HG03139 (cell line): ENCODE measurements around the gene FAM114A1.
A peak's percentile ranks its signal among the peaks of the same experiment; 100 is the strongest.

Experiments used
- ATAC-seq: cut with Tn5 transposase; IDR thresholded peaks from one replicate; pipeline ENCODE4 v1.9.1; 2021; ENCODE audit not compliant: unreplicated experiment

FAM114A1 gene

DNA sequence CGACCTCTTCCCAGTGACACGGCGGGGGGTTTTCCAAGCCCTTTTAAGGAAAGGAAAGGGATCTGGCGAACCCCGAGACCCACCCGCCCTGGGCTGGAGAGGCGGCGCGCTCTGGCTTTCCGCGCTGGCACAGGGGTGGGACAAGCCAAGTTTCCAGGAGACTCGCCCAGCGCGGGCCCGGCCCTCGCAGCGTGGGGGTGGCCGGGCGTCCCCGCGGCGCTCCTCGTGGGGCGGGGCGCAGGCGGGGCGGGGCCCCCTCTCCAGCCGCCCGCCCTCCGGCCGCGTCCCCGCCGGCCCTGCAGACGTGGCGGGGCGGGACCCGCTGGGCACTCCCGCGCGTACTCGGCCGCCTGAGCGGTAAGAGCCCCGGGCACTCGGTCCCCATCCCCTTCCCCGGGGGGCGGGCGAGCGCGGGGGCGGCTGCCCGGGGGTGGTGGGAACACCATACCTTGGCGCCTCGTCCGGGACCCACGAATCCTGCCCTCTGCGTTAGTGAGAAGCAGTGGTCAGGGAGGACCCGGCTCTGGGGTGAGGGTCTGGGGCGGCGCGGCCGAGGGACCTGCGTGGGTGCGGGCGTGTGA is at the start of gene FAM114A1:
Gene FAM114A1, plus strand, starts transcription at position 329 of the 581 bp plus-strand sequence. CDS start 10,273 bp downstream, outside the sequence.
- peak; percentile 70 for ATAC-seq

DNA sequence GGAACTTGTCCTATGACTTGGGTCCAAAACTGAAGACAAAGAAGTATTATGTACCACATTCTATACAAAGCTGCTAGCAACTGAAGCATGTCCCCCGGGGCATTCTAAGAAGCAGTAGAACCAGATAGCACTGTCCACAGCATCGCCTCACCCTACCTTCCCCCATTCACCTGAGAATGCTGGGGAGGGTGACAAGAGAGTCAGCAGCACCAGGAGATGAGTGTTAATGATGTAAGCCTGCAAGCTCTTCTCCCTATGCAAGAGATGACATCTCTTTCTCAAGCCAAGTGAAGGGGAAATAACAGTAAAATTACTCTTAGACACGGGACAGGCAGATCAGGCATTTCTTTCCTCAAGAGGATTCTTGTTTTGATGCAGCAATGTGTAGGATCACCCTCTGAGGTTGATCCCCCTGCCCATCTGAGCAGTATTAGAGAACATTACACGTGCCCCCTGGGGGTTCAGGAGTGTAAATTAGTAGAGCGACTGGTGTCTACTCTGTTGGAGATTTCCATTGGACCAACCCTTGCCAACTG is 49.1 kb upstream of the FAM114A1 start:
- ATAC-seq, result no peak

DNA sequence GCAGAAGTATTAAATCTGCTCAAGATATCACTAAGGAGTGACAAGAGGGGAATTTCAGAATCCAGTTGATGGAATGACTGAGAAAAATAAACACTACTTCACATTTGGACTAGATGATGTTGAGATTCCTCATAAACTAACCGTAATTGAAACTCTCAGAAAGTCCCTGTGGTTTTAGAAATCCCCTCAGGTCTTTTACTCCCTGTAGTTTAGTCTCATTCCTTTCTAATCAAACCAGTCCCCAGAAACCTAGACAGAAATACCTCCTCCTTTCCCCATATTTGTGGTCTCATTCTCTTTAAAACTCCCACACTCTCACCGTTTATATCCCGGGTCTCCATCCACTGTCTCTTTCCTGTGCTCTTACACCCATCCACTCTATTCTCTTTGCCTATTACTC is 48.0 kb upstream of the FAM114A1 start:
- ATAC-seq, result no peak

DNA sequence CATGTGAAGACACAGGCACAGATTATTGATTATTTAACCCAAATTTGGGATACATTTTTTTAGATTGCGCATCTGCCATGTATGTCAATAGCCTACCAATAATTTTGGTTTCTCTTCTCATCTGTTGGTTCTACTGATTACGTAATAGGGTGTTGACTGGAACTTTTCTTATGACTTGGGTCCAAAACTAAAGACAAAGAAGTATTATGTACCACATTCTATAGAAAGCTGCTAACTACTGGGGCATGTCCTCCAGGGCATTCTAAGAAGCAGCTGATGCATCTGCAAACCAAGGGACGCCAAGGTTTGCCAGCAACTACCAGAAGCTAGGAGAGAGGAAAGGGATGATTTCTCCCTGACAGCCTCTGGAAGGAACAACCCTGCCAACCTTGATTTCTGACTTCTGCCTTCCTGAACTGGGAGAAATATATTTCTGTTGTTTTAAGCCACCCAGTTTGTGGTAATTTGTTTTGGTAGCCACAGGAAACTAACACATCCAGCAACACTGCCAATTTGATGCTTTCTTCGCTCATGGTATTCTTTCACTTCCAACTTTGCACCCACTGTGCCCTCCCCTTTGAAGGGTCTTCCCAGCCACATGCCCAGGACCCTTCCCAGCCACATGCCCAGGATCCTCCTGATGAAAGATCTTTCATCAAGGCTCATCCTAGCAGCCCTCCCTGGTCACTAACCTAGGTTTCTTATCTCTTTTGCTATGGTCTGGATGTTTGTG is 47.1 kb upstream of the FAM114A1 start:
- no peak for ATAC-seq

DNA sequence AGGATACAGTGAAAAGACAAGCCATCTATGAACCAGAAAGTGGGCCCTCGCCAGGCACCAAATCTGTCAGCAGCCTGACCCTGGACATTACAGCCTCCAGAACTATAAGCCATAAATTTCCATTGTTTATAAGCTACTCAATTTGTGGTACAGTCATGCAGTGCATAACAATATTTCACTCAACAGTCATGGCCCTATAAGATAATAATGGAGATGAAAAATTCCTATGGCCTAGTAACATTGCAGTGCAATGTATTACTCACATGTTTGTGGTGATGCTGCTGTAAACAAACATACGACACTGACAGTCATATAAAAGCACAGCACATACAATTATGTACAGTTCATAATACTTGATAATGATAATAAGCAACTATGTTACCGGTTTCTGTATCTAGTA is 45.9 kb upstream of the FAM114A1 start:
- no peak for ATAC-seq

DNA sequence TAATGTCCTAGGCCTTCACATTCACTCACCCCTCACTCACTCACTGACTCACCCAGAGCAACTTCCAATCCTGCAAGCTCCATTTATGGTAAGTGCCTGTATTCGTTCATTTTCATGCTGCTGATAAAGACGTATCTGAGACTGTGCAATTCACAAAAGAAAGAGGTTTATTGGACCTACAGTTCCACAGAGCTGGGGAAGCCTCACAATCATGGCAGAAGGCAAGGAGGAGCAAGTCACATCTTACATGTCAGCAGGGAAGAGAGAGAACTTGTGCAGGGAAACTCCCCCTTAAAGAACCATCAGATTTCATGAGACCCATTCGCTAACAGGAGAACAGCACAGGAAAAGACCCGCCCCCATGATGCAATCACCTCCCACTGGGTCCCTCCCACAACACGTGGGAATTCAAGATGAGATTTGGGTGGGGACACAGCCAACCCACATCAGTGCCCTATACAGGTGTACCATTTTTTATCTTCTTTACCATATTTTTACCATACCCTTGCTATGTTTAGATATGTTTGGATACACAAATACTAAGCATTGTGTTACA is 44.8 kb upstream of the FAM114A1 start:
- ATAC-seq, result no peak

DNA sequence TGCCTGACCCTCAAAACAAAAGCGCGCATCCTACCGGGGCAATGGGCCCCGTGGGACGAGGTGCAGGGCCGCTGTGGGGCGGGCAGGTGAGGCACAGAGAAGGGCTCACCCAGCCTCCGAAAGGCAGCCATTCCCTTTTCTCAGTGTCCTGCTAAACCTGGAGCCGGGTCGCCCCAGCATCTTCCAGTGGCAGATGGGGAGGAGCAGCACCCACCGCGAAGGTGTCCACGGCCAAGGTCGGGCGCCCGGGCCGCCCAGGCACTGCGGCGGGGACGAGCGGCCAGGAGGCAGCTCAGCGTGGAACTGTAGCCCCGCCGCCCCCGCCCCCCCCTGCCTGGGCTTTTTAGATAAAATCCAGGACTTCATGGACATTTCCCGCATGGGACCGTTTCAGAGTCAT is 43.8 kb upstream of the FAM114A1 start:
- no peak for ATAC-seq

DNA sequence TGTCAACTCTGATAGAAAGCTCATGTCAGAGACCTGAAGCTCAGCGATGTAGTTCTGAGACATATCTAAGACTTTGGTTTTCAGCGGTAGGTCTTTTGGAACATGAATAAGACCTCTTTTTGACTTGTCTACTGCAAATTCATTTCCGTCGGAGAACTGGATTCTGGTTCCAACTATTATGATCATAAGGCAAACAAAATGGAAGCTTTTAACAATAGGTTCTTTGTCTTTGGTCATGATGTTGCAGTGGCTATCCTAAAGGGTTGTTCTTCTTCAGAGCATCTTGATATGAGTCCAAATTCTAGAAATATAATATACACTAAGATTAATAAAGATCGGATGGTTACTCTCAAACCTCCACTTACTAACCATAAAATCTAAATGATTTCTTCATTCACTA is 38.4 kb upstream of the FAM114A1 start:
- no peak for ATAC-seq

DNA sequence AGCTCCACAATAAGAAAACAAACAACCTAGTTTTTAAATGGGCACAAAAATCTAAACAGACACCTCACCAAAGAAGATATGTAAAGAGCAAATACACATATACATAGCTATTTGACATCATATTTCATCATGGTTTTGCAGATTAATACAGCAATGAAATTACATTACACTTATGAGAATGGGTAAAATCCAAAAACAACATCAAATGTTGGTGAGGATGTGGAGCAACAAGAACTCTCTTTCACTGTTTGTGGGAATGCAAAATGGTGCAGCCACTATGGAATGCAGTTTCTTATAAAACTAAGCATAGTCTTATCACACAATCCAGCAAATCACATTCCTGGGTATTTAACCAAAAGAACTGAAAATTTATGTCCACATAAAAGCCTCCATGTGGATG is 36.0 kb upstream of the FAM114A1 start:
- ATAC-seq, result no peak

DNA sequence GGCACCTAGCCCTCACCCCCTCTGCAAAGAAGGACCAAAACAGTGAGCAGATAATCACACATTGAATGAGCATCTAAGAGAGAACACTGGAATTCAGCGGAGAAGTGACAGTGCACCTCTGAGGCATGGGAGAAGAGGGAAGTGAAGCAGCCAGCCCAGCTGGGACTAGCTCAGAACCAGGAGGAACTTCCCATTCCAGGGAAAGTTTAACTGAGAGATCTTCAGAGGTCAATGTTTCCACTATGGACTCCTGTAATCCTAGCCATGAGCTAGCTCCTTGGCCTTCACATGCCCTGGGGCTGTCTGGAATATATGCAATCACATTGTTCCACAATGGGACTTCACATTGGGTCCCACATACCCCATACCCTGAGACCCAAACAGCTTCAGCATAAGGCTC is 35.4 kb upstream of the FAM114A1 start:
- no peak for ATAC-seq

DNA sequence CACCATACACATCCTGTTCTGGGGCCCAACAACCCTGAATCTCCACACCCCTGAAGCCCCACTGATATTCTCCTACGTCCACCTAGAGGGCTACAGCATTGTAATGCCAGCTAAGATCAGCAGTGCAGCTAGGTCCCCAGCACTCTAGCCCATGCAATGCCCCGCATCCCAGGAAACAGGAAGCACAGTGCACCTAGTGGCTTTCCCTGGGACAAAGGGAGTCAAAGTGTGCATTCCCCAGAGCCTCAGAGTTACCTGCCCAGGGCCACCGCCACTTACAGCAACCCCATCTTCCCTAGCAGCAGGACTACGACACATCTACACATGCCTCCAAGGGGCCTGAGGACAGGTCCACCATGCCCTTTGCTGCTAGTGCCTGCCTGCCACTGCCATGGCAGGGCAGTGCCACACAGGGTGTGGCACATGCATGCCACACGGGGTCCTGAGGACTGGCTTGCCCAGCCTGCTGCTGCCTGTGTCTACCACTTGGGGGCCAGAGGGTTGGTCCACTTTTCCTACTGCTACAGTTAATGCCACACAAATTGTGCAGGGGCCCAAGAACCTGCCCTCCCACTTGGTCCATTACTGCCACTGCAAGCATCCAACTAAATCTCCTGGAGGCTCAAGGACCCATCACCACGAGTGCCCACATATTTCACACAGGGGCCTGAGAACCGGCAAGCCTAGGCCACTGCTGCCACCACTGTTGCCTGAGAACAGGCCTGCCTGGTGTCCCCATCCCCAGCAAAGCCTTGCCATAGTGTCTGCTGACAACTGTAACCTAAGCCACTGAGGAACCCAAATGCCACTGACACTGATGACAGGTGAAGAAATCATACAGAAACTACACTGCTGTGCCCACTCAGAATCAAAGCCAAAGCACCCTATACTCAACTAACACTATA is 34.7 kb upstream of the FAM114A1 start:
- no peak for ATAC-seq

DNA sequence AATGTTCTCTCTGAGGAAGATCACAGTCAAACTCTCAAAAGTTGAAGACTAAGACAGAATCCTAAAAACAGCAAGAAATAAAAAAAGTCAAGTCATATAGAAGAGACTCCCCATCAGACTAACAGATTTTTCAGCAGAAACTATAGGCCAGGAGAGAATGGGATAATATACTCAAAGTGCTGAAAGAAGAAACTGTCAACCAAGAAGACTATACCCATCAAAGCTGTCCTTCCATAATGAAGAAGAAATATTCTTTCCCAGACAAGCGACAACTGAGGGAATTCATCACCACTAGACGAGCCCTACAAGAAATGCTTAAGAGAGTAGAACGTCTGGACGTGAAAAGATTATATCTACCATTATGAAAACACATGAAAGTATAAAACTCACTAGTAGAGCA is 33.0 kb upstream of the FAM114A1 start:
- ATAC-seq, result no peak

DNA sequence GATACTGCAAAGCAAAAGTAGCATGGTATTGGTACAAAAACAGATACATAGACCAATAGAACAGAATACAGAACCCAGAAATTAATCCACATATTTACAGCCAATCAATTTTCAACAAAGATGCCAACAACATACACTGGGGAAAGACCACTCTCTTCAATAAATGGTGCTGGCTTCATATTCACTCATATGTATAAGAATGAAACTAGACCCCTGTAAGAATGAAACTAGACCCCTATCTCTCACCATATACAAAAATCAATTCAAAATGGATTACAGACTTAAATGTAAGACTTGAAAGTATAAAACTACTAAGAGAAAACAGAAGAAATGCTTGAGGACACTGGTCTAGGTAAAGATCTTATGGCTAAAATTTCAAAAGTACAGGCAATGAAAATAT is 30.3 kb upstream of the FAM114A1 start:
- ATAC-seq, result no peak

DNA sequence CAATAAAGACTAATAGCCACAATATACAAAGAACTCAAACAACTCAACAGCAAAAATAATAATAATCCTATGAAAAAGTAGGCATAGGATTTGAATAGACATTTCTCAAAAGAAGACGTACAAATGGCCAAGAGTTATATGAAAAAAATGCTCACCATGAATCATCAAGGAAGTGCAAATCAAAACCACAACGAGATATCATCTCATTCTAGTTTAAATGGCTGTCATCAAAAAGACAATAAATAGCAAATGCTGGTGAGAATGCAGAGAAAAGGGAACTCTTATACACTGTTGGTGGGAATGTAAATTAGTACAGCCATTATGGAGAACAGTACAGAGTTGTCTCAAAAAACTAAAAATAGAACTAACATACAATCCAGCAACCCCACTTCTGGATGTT is 29.8 kb upstream of the FAM114A1 start:
- ATAC-seq, result no peak

DNA sequence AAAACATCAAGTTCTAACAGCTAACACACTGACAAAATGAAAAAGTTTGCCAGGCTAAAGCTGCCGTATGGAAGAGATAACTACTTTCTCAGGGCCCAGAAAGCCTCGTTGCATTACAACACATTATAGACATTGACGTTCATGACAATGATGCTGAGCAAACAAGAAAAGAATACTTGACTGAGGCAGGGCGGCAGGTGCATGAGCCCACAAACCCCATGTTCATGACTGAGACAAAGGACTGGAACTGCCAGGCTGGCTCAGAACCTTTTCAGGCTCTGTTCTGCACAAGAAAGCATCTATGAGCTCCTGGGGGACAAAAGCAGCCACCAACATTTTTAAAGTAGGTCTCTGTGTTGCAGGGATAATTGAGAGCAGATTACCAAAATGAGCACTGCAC is 24.6 kb upstream of the FAM114A1 start:
- ATAC-seq, result no peak

DNA sequence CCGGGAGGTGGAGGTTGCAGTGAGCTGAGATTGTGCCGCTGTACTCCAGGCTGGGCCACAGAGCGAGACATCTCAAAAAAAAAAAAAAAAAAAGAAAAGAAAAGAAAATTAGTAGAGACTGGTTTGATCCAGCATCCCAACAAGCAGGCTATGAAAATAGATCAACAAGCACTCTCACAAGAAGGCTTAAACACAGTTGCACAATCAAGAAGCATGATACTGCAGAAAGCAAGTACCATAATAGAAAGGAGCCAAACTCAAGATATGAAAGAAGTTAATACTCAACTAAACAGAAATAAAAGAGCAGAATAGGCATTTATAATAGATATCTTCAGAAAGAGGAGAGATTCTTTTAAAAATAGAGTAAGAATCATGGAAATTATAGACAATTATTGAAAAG is 21.6 kb upstream of the FAM114A1 start:
- no peak for ATAC-seq

DNA sequence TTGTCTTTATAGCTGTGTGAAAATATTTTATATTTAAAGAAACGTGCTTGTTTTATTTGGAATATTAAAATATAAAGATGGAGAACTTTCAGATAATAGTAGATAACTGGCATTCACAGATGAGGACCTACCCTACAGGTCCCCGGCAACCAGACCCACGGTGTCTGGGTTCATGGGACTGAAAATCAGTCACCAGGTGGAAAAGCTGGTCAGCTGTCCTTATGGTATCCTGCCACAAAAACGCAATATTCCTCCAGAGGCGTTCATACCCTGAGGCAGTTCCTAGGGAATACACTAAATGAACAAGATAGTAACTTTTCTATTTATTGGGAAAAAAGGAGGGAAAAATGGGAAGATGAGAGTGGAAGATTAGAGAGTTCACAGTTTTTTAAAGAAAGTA is 12.1 kb upstream of the FAM114A1 start:
- no peak for ATAC-seq

DNA sequence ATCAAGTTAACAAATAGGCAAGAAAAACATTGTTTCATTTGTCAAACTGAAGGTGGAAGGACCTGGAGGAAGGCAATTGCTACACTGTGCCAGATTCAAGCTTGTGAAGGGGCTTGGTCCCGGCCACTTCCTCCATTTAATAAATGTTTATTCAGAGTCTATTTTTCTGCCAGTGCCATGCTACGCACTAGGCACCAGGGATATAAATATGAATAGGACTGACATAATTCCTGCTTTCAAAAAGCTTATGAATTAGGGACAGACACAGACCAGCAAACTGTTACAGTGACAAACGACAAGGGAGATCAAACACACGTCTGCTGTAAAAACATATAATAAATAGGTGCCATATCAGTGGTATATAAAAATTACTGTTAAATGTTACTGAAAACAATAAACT is 11.6 kb upstream of the FAM114A1 start:
- no peak for ATAC-seq

DNA sequence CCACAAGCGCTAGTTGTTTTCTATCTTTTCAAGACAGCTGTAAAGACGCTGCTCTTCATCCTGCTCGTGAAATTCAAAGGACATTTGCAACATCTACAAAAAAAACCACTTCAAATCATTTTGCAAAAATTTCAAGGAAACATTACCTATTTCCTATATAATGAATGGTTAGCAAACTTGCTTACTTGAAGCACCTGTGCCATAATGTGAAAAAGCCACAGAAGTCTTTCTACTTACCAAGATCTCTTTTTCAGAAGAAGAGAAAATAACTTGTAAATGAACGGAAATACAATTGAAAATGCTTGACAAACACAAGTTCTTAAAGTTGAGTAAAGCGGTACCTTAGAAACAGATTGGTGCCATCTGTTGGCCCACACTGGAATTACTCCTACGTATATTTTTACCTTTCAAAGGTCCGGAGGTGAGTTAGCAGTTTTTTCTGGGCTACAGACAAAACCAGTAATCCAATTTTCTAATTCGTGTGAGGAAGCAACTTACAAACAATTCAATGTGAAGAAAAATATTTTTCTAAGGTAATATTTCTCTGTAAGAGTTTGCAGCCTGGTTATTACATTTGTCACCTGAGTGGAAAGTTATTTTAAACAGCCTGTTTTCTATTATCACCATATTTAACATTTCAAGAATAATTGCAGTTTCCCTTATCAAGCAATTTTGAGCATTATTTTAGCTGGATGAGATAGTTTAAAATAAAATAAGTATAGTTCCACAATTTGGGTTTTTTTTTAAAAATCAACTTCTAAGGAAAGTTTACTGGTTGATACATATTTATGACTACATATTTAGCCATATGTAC is 10.9 kb upstream of the FAM114A1 start, which contains the start of gene TLR6:
Gene TLR6, minus strand, starts transcription at position 294 of the 814 bp plus-strand sequence. CDS start 27,344 bp downstream, outside the sequence.
- ATAC-seq, result no peak

DNA sequence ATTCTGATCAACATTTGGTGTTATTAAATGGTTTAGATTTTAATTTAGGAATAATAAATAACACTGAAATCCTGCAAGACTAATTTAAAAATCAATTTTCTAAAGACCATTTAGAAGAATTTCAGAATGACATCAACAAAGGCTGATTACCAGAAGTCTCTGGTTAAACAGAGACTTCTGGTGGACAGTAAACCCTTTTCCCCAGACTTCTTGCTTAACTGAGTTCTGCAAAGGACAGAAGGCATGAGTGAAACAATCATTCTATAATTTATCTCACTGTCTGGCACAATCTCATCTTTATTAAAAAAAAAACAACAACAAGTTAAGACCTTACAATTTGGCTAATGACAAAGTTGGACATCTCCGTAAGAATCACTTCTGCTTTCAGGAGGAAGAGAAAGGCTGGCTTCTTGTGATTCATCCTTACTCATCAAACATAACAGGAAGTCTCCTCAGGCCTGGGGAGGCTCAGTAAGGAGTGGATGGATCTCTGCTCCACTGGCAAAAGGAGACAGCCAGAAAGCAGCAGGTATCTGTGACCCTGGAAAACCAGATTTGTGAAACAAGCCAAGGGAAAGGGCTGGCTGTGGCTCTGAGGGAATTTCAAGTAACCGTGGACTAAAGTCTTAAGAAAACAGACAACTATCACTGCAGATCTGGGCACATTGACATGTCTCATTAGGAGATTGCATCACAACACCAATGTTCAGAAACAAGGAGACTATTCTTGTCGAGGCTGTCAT is 10.1 kb upstream of the FAM114A1 start:
- no peak for ATAC-seq
